Neuron (in vitro differentiated cells): Measurements from ENCODE around the gene B4GALT3.
A peak's percentile ranks its signal among the peaks of the same experiment; 100 is the strongest.

Source experiments
- H2AFZ ChIP-seq: one replicate; pipeline ENCODE4 v1.6.1; 2013; ENCODE audit warnings: low read depth, mild to moderate bottlenecking, inconsistent platforms, low read length, moderate library complexity
- H3K27me3 ChIP-seq: one replicate; pipeline ENCODE4 v1.6.1; 2013; ENCODE audit warnings: low read length; ENCODE audit not compliant: insufficient read depth
- H3K36me3 ChIP-seq: one replicate; pipeline ENCODE4 v1.6.1; 2013; ENCODE audit warnings: low read length; ENCODE audit not compliant: insufficient read depth
- H3K4me1 ChIP-seq: one replicate; pipeline ENCODE4 v1.6.1; 2013; ENCODE audit warnings: low read length; ENCODE audit not compliant: insufficient read depth
- H3K4me3 ChIP-seq: 2 replicates; pipeline ENCODE4 v1.5.1; 2013; ENCODE audit warnings: mild to moderate bottlenecking, low read length, moderate library complexity
- H3K9me3 ChIP-seq: one replicate; pipeline ENCODE4 v1.6.1; 2013; ENCODE audit warnings: low read length

Gene B4GALT3

DNA sequence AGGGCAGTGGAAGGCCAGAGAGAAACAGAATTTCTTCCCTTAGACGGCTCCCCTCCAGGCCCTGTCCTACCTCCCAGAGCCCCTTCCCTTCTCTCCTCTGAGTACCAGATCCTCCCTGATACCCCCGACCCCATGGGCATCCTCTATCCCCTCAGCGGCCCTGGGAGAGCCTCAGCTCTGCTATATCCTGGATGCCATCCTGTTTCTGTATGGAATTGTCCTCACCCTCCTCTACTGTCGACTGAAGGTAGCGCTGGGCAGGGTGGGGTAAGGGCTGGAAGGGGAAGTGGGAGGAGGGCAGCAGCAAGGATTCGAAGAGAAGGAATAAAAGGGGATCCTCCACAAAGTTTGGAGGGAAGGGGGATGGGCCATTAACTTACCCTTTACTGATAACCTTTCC is 40.5 kb upstream of the B4GALT3 start:
- Histone ChIP-seq H3K27me3 (no peaks in the 10 kb centered on the region), H3K36me3 (peaks cover 22% of the 10 kb centered on the region), H3K4me3 (no peak overlapping the region), H3K4me1 (peaks cover 5% of the 10 kb centered on the region), H3K9me3 (no peaks in the 10 kb centered on the region), H2AFZ (no peak overlapping the region)

GRCh38 chr1:161216945-161217712 is 39.8 kb upstream of the B4GALT3 start:
- H3K36me3 ChIP-seq = peaks cover 27% of the 10 kb centered on the region
- no peaks in the 10 kb centered on the region for H3K27me3 ChIP-seq
- no peak overlapping the region for H3K4me3 ChIP-seq
- no peaks in the 10 kb centered on the region for H3K9me3 ChIP-seq
- H2AFZ ChIP-seq = no peak overlapping the region
- peaks cover 5% of the 10 kb centered on the region for H3K4me1 ChIP-seq

- H2AFZ ChIP-seq = no peak within 1 kb of the TSS
- H3K4me1 ChIP-seq = peaks cover 5% of the 10 kb centered on the region
- peaks cover 46% of the 10 kb centered on the region for H3K36me3 ChIP-seq
- no peaks in the 10 kb centered on the region for H3K27me3 ChIP-seq
- no peak within 1 kb of the TSS for H3K4me3 ChIP-seq
- no peaks in the 10 kb centered on the region for H3K9me3 ChIP-seq
Measured at GRCh38 chr1:161215076-161215475, 37.8 kb upstream of the B4GALT3 start, which contains the start of gene FCER1G. Gene FCER1G (plus strand): TSS chr1:161215295. CDS start chr1:161215322, 27 bp downstream.

- H3K9me3 ChIP-seq = no peaks in the 10 kb centered on the region
- peaks cover 5% of the 10 kb centered on the region for H3K4me1 ChIP-seq
- no peak overlapping the region for H2AFZ ChIP-seq
- H3K4me3 ChIP-seq = no peak overlapping the region
- H3K27me3 ChIP-seq = no peaks in the 10 kb centered on the region
- peaks cover 52% of the 10 kb centered on the region for H3K36me3 ChIP-seq
Measured at GRCh38 chr1:161214369-161214768, 37.1 kb upstream of the B4GALT3 start.

DNA sequence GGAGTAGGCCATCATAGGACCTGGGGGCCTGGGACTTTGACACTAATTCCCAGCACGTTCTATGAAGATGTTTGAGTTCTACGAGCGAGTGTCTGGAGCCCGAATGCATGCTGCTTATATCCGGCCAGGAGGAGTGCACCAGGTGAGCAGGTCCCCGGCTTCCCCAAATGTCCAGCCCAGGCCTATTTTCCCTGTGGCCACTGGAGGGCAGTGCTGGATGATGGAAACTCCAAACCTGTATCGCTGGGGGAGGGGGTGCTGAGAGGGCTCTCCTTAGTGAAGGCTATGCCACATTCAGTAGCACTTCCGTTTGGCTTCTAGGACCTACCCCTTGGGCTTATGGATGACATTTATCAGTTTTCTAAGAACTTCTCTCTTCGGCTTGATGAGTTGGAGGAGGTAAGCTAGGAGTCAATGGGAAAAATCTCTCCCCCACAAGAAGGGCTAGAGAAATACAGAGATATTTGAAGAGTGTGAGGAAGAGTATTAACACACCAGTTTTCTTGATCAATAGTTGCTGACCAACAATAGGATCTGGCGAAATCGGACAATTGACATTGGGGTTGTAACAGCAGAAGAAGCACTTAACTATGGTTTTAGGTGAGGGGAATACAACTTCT is 32.6 kb upstream of the B4GALT3 start:
- H2AFZ ChIP-seq = no peak overlapping the region
- no peaks in the 10 kb centered on the region for H3K4me1 ChIP-seq
- no peaks in the 10 kb centered on the region for H3K27me3 ChIP-seq
- H3K4me3 ChIP-seq = no peak overlapping the region
- H3K9me3 ChIP-seq = no peaks in the 10 kb centered on the region
- H3K36me3 ChIP-seq = peaks cover 77% of the 10 kb centered on the region

- H3K27me3 ChIP-seq = no peaks in the 10 kb centered on the region
- no peaks in the 10 kb centered on the region for H3K4me1 ChIP-seq
- H2AFZ ChIP-seq = no peak overlapping the region
- H3K9me3 ChIP-seq = no peaks in the 10 kb centered on the region
- no peak overlapping the region for H3K4me3 ChIP-seq
- peaks cover 69% of the 10 kb centered on the region for H3K36me3 ChIP-seq
Measured at GRCh38 chr1:161207173-161207572, 29.9 kb upstream of the B4GALT3 start.

DNA sequence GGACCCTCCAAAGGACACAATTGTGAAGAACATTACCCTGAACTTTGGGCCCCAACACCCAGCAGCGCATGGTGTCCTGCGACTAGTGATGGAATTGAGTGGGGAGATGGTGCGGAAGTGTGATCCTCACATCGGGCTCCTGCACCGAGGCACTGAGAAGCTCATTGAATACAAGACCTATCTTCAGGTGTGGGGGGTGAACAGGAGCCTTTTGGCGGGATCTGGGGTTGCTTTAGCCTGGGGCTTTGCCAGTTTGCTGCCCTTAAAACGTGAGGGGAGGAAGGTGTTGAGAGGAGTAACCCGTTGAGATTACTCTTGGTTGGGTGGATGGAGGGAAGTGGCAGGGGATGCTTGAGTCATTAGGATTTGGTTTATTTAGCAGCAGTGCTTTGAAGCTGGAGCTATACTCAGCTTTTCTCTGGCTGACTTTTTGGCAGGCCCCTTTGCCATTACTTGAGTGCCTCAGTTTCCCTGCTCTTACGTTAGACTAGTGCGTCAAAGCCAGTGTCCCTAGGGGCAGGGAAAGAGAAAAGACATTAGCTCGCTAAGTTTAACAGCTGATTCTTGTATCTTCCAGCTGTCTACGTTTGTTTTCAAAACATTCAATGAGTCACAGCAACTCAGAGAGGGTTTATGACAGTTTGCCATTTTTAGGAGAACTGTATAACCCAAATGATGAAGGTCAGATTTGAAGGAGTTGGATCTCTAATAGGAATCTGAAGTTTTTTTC is 29.3 kb upstream of the B4GALT3 start:
- Histone ChIP-seq H3K27me3 (no peaks in the 10 kb centered on the region), H3K9me3 (no peaks in the 10 kb centered on the region), H2AFZ (no peak overlapping the region), H3K36me3 (peaks cover 63% of the 10 kb centered on the region), H3K4me3 (no peak overlapping the region), H3K4me1 (peaks cover 3% of the 10 kb centered on the region)

- peaks cover 26% of the 10 kb centered on the region for H3K4me1 ChIP-seq
- H2AFZ ChIP-seq = peak within 1 kb of the TSS; percentile 43
- H3K27me3 ChIP-seq = no peaks in the 10 kb centered on the region
- peak within 1 kb of the TSS; percentile 88 for H3K4me3 ChIP-seq
- peaks cover 34% of the 10 kb centered on the region for H3K36me3 ChIP-seq
- H3K9me3 ChIP-seq = no peaks in the 10 kb centered on the region
Measured at GRCh38 chr1:161201836-161202712, 24.8 kb upstream of the B4GALT3 start, which contains the start of gene NDUFS2. Gene NDUFS2 (plus strand): TSS chr1:161202367. CDS start chr1:161202386, 19 bp downstream.

DNA sequence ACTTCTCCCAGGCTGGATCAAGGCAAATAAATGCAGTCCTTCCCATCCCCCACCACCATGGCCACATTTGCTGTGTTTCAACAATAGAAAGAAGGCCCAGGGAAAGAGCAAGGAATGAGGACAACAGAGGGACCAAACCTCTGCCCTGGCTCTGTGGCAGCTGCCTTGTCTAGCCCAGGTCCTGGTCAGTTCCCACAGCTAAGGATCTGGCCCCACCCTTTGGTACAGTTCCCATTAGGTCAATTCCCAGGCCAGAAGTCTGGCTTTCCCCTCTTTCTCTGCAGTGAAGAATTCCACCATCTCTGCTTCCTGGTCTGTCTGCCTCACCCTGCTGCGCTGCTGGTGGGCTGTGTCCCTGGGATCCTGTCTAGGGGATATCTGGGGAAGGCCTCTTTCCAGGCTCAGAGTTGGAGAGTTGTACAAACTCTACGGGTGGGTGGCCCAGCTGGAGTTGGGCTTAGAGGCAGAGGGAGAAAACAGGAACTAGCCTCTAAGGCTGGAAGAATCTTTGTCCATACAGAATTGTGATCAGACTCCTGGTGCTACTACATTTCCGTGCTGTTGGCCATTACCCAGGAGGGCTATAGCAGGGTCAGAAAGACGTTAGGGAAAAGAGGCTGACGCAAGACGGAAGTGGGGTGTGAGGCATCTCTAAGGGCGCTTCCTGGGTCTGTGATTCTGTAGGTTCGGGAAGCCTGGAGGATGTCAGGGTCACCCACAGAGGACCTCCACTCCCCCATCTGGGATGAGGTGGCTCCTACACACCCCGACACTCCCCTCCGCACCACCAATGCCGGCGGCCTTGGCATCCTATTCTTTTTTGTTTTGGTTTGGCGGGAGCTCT is 23.9 kb upstream of the B4GALT3 start:
- H3K27me3 ChIP-seq = no peaks in the 10 kb centered on the region
- H3K4me3 ChIP-seq = peak overlapping the region; percentile 34
- H3K9me3 ChIP-seq = no peaks in the 10 kb centered on the region
- peak overlapping the region; percentile 43 for H2AFZ ChIP-seq
- peaks cover 25% of the 10 kb centered on the region for H3K36me3 ChIP-seq
- H3K4me1 ChIP-seq = peaks cover 26% of the 10 kb centered on the region

DNA sequence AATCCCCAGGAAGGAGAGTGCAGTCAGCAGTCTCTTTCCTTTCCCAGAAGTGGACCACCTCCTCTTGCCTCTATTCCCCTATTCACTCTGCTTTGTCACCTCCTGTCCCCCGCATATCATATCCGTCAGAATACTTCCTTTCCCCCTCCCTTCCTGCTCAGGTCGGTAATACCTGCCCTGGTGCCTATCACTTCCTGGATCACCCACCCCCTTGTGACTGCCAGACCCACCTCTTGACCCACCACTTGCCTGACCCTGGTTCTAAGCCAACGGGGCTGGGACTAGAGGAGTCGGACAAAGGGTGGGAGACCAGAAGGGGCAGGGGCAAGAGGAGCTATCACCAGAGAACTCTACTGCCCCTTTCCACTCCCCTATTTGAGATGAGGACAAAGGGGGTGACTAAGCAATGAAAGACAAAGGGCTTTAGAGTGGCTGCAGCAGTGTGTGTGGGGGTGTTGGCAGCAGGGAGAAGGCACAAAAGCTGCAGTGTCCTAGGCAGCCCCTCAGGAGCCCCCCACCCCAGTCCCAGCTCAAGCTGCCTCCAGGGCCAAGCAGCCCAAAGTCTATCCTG is 23.2 kb upstream of the B4GALT3 start:
- Histone ChIP-seq H3K4me1 (peaks cover 26% of the 10 kb centered on the region), H3K27me3 (no peaks in the 10 kb centered on the region), H2AFZ (peak overlapping the region; percentile 43), H3K4me3 (no peak overlapping the region), H3K36me3 (peaks cover 19% of the 10 kb centered on the region), H3K9me3 (no peaks in the 10 kb centered on the region)

DNA sequence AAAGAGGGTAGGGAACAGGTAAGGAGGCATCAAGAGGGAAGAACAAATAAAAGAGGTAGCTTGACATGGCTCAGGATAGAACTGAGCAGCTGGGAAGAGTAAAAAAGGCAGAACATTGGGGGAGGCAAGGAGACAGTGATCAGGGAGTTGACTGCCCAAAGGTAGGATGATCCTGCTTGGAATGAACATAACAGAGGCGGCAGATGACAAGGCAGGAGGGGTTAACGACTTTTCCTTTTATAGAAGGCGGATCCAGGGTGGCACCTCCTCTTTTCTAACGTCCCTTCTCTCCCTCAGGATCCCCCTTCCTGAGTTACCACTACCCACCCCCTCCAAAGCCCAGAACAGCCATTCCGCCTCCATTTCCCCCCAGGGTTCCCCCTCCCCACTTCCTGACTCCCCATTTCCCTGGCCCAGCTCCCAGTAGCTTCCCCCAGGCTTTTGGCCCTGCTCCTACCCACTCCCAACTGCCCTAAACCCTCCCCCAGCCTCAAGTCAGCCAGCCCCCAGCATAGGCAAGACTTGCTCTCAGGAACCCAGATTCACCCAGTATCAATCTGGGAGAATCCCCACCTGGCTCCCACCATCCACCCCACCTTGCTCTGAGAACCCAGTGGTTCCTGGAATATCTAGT is 22.3 kb upstream of the B4GALT3 start:
- Histone ChIP-seq H3K36me3 (peaks cover 13% of the 10 kb centered on the region), H3K9me3 (no peaks in the 10 kb centered on the region), H3K27me3 (no peaks in the 10 kb centered on the region), H3K4me1 (peaks cover 26% of the 10 kb centered on the region), H2AFZ (no peak overlapping the region), H3K4me3 (no peak overlapping the region)
